Measurements from ENCODE around the gene KLHL17. TPM values are rescaled to one million over a fixed set of nuclear protein-coding genes. Genes with fewer than 3 reads are reported as not detected.
"Not testable (repeated sequence)": the region's sequence is repeated elsewhere in the genome, so short reads cannot be mapped to it uniquely, and the experiment has no call there.

KLHL17 gene
- polyA plus RNA-seq, 1 donor = 9.0 TPM

DNA sequence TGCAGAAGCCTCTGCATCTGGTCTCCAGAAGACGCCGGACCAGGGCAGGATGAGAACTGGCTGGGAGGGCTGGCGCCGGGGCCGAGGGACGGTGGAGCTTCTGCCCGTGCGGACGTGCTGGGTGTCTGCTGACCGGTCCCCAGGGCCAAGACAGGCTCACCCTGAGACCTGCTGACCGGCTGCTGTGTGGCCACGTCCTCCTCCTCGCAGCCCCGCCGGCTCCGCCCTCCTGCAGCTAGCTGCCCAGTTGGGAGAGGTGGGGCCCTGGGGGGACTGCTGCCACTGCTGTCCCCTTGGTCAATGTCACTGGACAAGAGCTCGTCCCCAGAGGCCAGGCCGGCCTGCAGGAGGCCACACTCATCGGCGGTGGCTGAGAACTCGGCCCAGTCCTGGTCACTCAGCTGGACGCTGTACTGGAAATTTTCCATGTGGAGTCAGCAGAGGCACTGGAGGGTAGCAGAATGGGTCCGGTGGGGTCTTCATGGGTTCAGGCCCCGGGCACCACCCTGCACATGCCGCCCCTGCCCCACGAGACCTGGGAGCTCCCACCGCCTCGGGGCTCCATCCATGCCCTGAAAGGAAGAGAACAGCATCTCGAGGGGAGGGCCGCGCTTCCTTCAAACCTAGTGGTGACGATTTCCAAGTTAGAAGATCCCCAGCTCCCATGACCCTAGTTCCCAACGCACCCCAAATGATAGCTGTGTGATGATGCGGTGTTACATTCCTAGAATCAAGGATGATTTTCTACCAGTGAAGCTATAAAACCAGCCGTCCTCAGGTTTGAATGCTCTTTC, 20.4 kb downstream of the KLHL17 start:
- no peak for DNase-seq

DNA sequence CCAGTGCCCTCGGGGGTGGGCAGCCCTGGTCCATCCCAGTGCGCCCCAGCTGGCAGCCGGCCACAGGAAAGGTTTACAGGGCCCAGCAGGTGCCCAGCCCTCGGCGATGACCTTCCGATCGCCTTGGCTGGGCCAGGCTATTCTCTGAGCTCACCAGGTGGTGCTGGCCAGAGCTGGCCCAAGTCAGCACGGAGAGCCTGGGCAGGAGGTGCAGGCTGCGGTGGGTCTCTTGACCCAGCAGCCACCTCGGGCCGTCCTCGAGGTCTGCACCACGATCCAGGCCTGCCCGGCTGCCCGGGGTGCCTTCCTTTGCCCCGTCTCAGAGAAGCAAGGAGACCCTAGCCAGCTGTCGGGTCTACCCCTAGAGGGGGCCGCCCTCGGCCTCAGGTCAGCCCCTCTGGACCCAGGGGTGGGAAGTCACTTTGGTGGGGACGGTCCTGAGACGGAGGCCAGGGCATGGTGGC, 21.1 kb downstream of the KLHL17 start:
- DNase-seq = no peak

DNA sequence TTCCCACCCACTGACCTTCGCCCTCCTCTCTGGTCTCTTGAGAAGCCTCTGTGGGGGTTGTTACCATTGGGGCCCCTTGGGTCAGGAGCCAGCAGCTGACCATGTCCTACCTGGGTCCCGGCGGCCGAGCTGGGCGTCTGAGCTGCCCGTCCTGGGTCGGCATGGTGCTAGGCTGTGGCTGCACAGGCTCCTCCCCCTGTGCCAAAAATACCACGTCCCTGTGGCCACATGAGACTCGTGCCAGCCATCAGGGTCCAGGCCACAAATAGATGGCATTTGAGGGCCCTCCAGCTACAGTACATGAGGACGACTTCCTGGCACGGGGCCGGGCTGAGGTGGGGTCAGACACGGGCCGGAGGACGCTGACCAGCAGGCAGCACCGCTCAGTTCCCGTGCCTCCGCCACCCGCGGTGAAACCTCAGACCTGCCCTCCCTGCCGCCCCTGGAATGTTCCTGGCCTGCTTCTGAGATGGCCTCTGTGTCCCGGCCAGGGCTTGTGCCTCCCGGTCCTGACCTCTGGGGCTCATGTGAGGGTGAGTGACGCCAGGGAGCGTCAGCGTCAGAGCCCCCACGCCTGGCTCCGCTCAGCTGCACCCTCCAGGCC, 21.7 kb downstream of the KLHL17 start, which contains the start of gene PERM1:
TSS of gene PERM1 (minus strand) at position 139 of the 604 bp plus-strand sequence. CDS start 1,064 bp downstream, outside the sequence.
- DNase-seq = no peak

DNA sequence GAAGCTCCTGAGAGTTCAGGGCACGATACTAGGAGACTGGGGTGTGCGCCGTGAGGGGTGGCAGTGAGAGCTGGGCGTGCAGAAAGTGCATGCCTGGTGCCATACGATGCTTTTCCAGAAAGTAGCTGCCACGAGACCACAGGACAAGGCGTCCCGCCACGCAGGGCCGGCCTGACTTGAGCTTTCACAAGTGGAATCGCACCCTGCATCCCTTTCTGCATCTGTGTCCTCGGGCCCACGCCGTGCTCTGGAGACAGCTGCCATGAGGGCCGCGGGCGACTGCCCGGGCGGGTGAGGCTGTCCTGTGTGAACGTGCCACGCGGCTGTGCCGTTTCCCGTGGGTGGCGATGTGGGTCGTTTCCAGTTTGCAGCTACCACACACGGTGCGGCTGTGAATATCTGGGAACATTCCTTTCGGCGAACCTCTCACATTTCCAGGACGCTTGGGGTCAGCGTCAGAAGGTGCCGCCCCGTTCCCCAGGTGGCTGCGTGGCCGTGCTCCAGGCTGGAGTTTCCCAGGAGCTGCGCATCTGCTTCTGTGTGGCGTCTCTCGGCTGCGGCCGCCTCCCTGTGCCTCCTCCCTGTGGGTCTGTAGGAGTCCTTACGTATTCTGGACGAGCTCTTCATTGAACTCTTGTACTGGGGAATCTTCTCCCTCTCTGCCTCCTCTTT, 22.5 kb downstream of the KLHL17 start:
- DNase-seq = no peak

DNA sequence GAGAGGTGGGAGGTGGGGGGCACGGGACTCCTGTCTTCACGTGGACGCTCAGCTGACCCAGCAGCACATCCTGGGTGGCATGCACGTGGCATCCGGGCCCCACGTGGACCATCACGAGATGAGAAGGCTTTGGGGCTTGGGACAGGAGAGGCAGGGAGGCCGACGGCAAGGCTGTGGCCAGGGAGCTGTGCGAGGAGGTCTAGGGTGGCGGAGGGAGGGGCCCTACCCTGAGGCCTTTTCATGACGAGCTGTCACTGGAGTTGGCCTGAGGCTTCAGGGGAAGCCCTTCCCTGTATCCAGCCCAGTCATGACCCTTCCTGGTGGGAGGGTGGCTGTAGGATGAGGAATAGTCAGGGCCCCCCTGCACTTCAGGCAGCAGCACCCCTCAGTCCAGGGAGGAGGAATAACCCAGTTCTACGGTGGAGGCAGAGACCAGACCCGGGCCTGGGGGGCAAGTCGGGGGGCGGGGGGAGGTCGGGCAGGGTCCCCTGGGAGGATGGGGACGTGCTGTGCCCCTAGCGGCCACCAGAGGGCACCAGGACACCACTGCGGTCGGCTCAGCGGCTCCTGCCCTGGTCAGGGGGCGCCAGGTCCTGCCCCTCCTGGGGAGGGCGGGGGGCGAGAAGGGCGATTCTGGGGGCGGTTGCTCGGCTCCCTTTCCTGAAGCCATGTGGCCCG, 23.6 kb downstream of the KLHL17 start:
- no peak for DNase-seq

DNA sequence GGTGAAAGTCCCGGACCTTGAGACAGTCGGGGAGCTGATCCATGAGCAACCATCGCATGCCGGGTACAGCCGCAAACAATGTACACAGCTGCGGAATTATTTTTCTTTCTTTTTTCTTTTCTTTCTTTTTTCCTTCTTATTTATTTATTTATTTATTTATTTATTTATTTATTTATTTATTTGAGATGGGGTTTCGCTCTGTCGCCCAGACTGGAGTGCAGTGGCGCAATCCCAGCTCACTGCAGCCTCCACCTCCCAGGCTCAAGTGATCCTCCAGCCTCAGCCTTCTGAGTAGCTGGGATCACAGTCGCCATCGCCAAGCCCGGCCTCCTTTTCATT, 24.1 kb downstream of the KLHL17 start:
- no peak for DNase-seq

DNA sequence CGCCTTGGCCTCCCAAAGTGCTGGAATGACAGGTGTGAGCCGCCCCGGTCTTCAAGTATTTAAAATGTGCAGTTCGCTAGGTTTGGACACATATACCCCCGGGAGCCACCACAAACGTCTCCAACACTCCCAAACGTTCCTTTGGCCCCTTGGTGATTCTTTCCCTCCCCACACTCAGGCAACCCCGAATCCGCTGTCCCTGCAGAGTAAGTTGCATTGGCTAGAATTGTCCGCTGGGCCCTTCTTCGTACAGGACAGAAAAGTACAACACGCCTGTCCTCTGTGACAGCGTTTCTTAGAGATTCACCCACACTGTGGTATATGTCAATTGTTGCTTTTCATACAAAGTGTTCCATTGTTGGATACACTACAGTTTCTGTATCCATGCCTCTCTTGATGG, 24.7 kb downstream of the KLHL17 start:
- no peak for DNase-seq

DNA sequence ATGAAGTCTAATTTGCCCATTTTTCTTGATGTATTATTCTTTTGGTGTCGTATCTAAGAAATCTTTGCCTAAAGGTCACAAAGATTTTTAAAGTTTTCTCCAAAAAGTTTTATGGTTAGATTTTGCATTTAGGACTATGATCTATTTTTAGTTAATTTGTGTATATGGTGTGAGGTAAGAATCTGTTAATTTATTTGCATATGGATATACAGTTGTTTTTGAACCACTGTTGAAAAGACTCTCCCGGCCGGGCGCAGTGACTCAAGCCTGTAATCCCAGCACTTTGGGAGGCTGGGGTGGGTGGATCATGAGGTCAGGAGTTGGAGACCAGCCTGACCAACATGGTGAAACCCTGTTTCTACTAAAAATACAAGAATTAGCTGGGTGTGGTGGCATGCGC, 27.7 kb downstream of the KLHL17 start:
- DNase-seq = not testable (repeated sequence)

DNA sequence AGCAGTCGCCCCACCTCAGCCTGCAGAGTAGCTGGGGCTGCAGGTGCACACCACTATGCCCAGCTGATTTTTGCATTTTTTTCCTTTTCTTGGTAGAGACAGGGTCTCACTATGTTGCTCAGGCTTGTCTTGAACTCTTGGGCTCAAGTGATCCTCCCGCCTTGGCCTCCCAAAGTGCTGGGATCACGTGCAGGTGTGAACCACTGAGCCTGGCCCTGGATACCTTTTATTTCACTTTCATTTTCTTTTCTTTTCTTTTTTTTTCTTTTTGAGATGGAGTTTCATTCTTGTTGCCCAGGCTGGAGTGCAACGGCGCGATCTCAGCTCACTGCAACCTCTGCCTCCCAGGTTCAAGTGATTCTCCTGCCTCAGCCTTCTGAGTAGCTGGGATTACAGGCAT, 30.9 kb downstream of the KLHL17 start:
- DNase-seq = not testable (repeated sequence)

DNA sequence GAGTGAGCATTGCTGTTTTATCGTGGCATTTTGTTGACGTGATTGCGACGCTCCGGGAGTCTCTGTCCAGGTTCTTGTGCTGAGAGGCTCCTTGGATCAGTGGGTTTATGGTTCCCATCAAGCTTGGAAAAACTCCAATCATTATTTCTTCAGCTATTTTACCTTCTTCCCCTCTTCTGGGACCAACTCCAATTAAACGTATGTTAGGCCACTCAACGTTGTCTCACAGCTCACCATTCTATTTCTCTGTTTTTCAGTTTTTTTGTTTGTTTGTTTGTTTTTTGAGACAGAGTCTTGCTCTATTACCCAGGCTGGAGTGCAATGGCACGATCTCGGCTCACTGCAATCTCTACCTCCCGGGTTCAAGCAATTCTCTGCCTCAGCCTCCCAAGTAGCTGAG, 31.5 kb downstream of the KLHL17 start:
- DNase-seq = no peak

DNA sequence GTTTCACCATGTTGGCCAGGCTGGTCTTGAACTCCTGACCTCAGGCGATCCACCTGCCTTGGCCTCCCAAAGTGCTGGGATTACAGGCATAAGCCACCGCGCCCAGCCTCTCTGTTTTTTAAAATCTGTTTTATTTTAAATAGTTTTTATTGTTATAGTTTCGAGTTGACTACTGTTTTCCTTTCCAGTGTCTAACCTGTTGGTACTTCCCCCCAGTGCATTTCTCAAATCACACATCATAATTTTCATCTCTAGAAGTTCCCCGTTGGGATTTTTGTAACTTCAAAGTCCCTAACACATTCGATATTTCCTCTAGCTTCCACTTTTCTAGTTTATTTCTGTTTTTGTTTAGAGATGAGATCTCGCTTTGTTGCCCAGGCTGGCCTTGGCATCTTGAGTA, 32.0 kb downstream of the KLHL17 start:
- no peak for DNase-seq

DNA sequence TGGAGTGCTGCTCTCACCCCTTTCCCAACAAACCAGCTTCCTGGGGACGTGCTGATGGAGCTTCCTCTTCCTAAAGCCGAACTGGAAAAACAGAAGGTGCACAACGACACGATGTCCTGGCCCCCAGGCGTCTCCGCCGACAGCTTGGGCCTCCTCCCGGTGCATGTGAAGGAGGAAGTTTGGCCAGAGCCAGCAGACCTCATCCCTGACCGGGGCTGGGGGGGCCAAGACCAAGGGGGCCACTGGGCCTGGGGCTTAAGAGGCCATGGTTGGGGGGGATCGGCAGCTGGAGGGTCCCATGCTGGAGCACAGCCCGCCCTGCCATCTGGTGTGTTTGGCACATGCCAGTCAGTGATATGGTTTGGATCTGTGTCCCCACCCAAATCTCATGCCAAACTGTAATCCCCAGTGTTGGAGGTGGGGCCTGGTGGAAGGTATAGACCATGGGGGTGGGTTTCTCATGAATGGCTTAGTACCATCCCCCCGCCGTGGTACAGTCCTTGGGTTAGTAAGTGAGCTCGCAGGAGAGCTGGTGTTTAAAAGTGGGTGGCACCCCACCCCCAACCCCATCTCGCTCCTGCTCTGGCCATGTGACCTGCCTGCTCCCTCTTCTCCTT, 33.1 kb downstream of the KLHL17 start:
- no peak for DNase-seq

DNA sequence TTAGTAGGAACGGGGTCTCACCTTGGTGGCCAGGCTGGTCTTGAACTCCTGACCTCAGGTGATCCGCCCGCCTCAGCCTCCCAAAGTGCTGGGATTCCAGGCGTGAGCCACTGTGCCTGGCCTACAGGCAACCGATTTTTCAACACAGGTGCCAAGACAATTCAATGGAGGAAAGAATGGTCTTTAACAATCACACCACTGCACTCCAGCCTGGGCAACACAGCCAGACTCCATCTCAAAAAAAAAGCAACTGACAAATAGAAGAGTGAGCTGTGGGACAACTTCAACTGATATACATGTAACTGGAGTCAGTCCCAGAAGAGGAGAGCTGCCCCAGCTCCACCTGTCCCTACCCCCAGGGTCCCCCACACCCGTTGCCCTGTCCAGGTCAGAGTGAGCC, 34.2 kb downstream of the KLHL17 start:
- DNase-seq = not testable (repeated sequence)

DNA sequence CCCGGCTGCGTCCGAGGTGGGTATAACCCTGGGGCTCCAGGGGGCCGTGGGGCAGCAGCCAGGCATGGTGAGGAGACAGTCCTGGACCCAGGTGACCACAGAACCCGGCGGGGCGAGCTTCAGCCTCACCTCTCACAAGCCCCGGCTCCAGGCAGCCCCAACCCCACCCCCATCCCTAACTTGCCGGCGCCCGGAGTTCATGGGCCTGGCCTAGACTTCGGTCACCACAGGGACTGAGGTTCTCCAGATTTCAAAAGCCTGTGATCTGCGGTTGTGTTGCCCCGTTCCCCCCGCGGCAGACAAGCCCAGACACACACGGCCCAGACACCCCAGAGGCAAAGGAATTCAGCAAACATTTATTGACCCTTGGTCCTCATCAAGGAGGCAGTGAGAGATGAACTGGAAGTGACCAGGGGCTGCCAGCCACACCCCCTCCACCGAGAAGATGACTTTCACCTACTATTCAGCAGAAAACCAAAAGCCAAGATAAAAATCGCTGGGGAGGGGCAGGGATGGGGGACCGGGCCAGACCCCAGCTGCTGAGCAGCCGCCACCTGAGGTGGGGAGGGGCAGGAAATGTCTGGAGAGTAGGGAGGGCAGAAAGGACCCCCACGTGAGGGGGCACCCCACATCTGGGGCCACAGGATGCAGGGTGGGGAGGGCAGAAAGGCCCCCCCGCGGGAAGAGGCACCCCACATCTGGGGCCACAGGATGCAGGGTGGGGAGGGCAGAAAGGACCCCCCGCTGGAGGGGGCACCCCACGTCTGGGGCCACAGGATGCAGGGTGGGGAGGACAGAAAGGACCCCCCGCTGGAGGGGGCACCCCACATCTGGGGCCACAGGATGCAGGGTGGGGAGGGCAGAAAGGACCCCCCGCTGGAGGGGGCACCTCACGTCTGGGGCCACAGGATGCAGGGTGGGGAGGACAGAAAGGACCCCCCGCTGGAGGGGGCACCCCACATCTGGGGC, 35.6 kb downstream of the KLHL17 start:
- no peak for DNase-seq

DNA sequence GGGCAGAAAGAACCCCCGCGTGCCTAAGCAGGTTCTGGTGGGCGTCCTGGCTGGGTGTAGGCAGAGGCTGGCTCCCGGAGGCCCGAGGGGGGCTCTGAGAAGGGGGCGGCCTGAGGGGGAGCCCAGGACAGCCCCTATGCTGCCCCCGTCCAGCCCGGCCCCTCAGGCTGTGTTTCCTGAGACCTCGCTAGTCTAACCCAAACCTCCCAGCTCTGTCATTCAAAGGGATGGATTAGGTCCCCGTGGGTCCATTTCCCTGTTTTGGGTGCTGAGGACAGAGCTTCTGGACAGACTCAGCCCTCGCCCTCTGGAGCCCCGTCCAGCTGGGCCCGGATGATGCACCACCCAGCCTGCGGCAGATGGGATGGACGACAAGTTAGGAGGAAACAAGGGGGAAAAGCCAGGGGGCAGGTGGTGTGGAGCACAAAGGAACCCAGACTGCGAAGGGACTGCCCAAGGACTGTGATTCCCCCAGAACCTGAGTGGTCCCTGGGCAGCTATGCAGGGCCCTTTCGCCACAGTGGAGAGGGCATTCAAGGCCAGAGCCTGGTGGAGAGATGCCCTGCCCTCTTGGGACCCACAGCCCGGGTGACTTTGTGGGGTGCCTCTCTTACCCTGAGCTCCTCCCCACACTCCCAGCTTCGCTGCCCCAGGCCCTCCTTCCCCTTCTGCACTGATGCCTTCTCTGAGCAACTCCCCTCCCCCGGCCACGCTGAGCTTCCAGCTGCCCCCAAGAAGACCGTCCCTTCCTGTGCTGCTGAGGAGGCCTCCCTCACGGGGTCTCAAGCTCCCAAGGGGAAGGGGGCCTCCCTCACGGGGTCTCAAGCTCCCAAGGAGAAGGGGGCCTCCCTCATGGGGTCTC, 36.7 kb downstream of the KLHL17 start:
- DNase-seq = no peak

DNA sequence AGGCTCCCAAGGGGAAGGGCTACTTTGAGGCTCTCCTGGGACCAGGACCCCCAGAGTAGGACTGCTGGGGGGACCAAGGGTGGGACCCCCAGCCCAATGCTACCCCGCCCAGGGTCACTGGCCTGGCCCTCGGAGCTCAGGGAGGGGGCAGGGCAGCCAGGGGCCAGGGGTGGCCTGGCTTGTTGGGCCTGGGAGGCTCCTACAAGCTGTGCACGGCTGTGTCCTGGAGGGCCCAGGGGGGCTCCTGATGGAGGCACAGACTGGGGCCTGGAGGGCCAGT, 37.3 kb downstream of the KLHL17 start:
- no peak for DNase-seq

DNA sequence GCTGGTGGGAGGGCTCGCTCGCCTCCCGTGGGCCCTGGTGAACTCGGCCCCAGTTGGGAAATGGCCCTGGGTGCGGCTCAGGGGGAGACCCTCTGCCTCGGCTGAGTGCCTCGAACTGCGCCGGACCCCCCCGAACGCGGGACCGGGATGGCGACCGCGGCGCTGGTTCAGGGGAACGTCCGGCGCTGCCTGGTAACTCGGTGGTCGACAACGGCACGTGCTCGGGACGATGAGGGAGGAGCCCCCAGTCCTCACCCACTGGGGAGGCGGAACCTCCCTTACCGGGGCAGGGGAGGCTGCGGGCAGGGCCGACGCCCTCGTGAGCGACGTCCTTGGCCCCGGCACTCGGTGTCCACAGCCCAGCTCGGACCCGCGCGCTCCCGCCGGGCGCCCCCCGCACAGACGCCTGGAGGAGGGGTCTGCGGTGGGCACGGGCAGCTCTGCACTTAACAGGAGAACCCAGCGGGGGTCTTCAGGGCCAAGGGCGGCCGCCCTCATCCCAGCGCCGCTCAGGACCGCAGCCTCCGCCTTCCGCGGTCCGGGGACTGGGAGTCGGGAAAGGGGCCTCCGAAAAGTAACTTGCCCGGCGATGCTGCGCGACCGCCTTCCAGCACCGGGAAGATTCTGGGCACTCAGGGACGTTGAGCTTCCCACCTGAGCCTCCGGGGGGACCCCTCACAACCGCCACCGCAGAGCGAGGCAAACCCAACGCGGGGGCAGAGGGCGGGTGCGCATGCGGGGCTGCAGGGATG, 37.8 kb downstream of the KLHL17 start:
- DNase-seq = no peak

DNA sequence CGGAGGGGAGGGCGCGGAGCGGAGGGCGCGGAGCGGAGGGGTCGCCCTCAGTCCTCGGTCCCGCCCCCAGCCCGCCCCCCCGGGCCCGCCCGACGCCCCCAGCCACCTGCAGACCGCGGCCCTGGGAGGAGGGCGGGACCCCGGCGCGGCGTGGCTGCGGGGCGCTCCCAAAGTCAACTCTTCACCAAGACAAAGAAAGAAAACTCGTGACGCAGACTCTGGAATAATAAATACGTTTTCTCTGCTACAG, 38.3 kb downstream of the KLHL17 start:
- DNase-seq = no peak

DNA sequence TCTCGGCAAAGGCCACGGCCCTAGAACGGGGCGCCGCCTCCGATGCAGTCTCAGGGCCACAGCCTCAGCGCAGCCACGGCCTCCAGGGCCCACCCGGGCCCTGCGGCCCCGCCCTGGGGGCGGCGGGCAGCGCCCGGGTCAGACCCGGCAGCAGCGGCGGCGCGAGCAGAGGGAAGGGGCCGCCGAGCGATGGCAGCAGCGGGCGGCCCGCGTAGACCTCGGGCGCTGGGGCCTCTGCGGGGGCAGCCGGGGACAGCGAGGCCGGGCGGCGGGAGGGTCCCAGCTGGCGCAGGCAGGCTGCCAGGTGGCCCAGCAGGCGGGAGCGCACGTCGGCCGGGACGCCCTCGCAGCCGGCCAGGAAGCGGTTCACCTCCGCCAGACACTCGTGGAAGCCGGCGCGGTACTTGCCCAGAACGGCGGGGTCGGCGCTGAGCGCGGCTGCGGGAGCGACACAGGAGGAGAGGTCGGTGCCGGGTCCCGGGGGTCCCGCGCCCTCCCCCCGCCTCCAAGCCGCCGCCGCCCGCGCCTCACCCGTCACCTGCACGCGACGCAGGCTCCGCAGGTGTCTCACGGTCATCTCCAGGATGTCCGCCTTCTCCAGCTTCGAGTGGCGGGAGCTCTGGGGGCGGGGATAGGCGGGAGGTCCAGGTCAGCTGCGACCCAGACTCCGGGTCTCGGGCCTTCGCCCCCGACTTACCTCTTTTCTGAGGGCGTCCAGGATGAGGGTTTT, 38.8 kb downstream of the KLHL17 start:
- no peak for DNase-seq
